Vagina (tissue), 2 donors: ENCODE measurements around the gene ETV4.

ENCODE experiments used
- POLR2A ChIP-seq, 2 donors: fragments of 450-650 bp; IDR thresholded peaks; one replicate each; pipeline ENCODE4 v1.6.1; 2017; ENCODE audit warnings: antibody characterized with exemption in 2 of 2, mild to moderate bottlenecking in 2 of 2, moderate library complexity in 2 of 2
- POLR2AphosphoS5 ChIP-seq, 2 donors: sonication (generic); formaldehyde crosslinking; IDR thresholded peaks; one replicate each; pipeline ENCODE4 v1.9.0; 2017; ENCODE audit warnings: antibody characterized with exemption in 2 of 2, mild to moderate bottlenecking in 2 of 2, low read depth in 1 of 2; ENCODE audit not compliant: insufficient read depth in 1 of 2
- TF ChIP-seq, protein P1 (sequence below), 3 experiments: fragments of 450-650 bp in 2 of 3; fragments of 200-600 bp in 1 of 3; sonication (generic) in 1 of 3; IDR thresholded peaks; one replicate each; pipeline ENCODE4 v1.5.1; 2017 to 2019; ENCODE audit warnings: antibody characterized with exemption in 3 of 3, mild to moderate bottlenecking in 2 of 3, moderate library complexity in 2 of 3

DNA sequence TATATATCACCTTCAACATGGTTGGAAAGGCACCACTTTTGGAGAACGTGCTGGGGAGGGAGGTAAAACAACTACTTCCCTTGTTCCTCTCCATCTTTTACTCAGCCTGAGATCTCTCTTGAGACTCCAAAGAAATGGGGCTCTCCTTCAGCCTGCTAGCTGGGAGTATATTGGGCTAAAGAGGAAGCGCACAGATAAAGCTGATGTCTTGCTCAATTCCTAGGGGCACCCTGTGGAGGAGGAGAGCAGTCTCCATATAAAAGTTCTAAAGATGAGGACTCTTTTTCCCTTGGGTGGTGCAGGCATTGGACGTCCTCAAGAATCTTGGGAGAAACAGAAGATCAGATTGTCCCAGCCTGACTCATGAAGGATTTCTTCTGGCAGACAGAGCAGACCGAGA, 4.6 kb upstream of the ETV4 start:
- no peak for TF ChIP-seq POLR2A (IDR thresholded peaks at IDR 0.05)
- TF ChIP-seq, protein P1, sequence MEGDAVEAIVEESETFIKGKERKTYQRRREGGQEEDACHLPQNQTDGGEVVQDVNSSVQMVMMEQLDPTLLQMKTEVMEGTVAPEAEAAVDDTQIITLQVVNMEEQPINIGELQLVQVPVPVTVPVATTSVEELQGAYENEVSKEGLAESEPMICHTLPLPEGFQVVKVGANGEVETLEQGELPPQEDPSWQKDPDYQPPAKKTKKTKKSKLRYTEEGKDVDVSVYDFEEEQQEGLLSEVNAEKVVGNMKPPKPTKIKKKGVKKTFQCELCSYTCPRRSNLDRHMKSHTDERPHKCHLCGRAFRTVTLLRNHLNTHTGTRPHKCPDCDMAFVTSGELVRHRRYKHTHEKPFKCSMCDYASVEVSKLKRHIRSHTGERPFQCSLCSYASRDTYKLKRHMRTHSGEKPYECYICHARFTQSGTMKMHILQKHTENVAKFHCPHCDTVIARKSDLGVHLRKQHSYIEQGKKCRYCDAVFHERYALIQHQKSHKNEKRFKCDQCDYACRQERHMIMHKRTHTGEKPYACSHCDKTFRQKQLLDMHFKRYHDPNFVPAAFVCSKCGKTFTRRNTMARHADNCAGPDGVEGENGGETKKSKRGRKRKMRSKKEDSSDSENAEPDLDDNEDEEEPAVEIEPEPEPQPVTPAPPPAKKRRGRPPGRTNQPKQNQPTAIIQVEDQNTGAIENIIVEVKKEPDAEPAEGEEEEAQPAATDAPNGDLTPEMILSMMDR (IDR thresholded peaks at IDR 0.05): no peak
- TF ChIP-seq POLR2AphosphoS5 (IDR thresholded peaks at IDR 0.05; ENCODE audit: insufficient read depth in 1 of 2, low read depth in 1 of 2): no peak
